Mucosa of rectum (tissue), 2 donors: ENCODE results near the gene OSBP.
"Not testable (repeated sequence)": the region's sequence is repeated elsewhere in the genome, so short reads cannot be mapped to it uniquely, and the experiment has no call there.

ENCODE experiments used
- H3K27ac ChIP-seq, 2 donors: one replicate each; pipeline ENCODE4 v1.7.0; 2013; ENCODE audit warnings: inconsistent platforms in 2 of 2, low read depth in 2 of 2, low read length in 2 of 2
- H3K27me3 ChIP-seq, 2 donors: one replicate each; pipeline ENCODE4 v1.7.0; 2013; ENCODE audit warnings: low read length in 2 of 2; ENCODE audit not compliant: control insufficient read depth in 2 of 2, insufficient read depth in 2 of 2
- H3K36me3 ChIP-seq, 2 donors: one replicate each; pipeline ENCODE4 v1.7.0; 2013; ENCODE audit warnings: low read length in 2 of 2; ENCODE audit not compliant: control insufficient read depth in 2 of 2, insufficient read depth in 2 of 2
- H3K4me1 ChIP-seq, 2 donors: one replicate each; pipeline ENCODE4 v1.7.0; 2013; ENCODE audit warnings: low read length in 2 of 2, mild to moderate bottlenecking in 1 of 2; ENCODE audit not compliant: control insufficient read depth in 2 of 2, insufficient read depth in 2 of 2
- H3K4me3 ChIP-seq, 2 donors: one replicate each; pipeline ENCODE4 v1.7.0; 2013; ENCODE audit warnings: low read length in 2 of 2
- H3K9ac ChIP-seq, 2 donors: one replicate each; pipeline ENCODE4 v1.7.0; 2013; ENCODE audit warnings: low read length in 2 of 2, low read depth in 1 of 2, mild to moderate bottlenecking in 1 of 2
- H3K9me3 ChIP-seq, 2 donors: one replicate each; pipeline ENCODE4 v1.7.0; 2013; ENCODE audit warnings: low read length in 2 of 2; ENCODE audit not compliant: control insufficient read depth in 2 of 2
- donor health status: healthy.
- donor health status: Normal muscosa, but diverticular disease.

OSBP gene

DNA sequence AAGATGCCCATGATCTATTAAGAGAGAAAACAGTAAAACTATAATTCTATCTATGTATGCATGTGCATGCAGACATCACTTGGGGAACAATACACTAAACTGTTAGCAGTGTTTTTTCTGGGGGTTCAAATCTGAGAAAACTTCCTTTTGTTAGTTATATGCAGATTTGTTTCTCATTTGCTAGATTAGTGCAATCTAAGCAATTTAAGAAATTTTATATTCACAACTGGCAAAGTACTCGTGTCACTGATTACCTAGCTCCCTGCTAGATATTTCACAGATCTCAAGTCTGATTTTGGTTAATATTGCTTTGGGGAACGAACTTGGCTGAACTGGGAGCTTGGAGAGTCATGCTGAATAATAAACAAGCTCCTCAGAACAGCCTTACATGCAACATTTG, 14.9 kb upstream of the OSBP start:
- Histone ChIP-seq H3K27ac (no peak overlapping the region), H3K9me3 (no peaks in the 10 kb centered on the region), H3K36me3 (peaks cover 0 to 6% of the 10 kb centered on the region in 2 donors), H3K9ac (no peak overlapping the region), H3K4me1 (no peaks in the 10 kb centered on the region), H3K4me3 (no peak overlapping the region), H3K27me3 (no peaks in the 10 kb centered on the region)

DNA sequence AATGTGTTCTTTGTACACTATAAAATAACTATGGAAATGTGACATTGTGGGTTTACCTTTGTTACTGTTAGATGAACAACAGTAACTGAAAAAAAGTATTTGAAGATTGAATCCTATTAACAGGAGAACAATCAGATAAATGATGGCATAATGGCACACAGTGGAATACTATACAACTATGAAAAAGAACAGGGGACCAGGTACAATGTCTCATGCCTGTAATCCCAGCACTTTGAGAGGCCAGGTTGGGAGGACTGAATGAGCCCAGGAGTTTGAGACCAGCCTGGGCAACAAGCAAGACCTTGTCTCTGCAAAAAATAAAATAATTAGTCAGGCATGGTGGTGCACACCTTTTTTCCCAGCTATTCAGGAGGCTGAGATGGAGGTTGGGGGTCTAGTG, 14.4 kb upstream of the OSBP start:
- Histone ChIP-seq H3K27me3 (no peaks in the 10 kb centered on the region), H3K27ac (no peak overlapping the region), H3K9me3 (no peaks in the 10 kb centered on the region), H3K36me3 (peaks cover 0 to 6% of the 10 kb centered on the region in 2 donors), H3K4me1 (no peaks in the 10 kb centered on the region), H3K9ac (no peak overlapping the region), H3K4me3 (no peak overlapping the region)

DNA sequence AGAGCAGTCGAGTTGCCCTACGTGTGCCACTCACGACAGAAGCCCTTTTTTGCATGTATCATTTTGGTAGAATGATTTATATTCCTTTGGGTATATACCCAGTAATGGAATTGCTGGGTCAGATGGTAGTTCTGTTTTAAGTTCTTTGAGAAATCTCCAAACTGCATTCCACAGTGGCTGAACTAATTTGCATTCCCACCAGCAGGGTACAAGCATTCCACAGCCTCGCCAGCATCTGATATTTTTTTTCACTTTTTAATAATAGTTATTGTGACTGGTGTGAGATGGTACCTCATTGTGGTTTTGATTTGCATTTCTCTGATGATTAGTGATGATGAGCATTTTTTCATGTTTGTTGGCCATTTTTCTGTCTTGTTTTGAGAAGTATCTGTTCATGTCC, 11.4 kb upstream of the OSBP start:
- H3K27me3 ChIP-seq, H3K36me3 ChIP-seq: not testable (repeated sequence)

DNA sequence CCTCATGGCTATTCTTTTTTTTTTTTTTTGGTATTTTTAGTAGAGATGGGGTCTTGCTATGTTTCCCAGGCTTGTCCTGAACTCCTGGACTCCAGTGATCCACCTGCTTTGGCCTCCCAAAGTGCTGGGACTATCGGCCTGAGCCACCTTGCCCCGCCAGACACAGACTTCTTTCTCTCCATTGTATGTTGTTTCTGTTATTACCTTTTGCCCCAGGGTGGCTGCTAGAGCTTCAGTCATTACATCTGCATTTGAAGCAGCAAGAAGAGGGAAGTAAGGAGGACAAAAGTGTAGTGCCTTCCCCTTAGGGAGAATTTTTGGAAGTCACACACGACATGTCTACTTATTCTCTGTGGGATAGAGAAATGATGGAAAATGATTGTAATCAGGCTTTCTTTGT, 10.1 kb upstream of the OSBP start:
- Histone ChIP-seq H3K36me3 (no peaks in the 10 kb centered on the region), H3K9ac (no peak overlapping the region), H3K27ac (no peak overlapping the region), H3K9me3 (no peaks in the 10 kb centered on the region), H3K4me1 (no peaks in the 10 kb centered on the region), H3K27me3 (no peaks in the 10 kb centered on the region), H3K4me3 (no peak overlapping the region)

More for the DNA sequence above, 11.4 kb upstream of the OSBP start:
- H3K4me1 ChIP-seq, H3K4me3 ChIP-seq, H3K9ac ChIP-seq, H3K27ac ChIP-seq, H3K9me3 ChIP-seq: not testable (repeated sequence)

DNA sequence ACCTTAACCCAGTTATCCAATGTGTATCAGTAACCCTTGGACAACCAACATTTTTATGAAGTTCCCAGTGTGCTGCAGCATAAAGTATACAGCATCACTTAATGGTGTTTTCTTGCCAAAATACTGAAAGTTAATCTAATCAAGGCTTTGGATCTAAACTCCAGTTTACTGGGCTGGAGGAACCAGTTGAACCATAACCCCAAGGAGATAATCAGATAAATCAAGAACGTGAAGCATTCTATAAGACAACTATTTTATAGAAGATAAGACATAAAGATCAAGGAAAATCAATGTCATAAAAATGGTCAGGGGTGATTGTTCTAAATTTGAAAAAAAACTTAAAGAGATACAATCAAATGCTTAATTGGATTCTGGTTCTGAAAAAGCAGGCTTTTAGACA, 2.3 kb upstream of the OSBP start:
- Histone ChIP-seq H3K27ac (no peak overlapping the region), H3K27me3 (no peaks in the 10 kb centered on the region), H3K4me1 (peaks cover 16 to 23% of the 10 kb centered on the region in 2 donors), H3K4me3 (no peak overlapping the region), H3K9me3 (no peaks in the 10 kb centered on the region), H3K9ac (no peak overlapping the region), H3K36me3 (no peaks in the 10 kb centered on the region)

DNA sequence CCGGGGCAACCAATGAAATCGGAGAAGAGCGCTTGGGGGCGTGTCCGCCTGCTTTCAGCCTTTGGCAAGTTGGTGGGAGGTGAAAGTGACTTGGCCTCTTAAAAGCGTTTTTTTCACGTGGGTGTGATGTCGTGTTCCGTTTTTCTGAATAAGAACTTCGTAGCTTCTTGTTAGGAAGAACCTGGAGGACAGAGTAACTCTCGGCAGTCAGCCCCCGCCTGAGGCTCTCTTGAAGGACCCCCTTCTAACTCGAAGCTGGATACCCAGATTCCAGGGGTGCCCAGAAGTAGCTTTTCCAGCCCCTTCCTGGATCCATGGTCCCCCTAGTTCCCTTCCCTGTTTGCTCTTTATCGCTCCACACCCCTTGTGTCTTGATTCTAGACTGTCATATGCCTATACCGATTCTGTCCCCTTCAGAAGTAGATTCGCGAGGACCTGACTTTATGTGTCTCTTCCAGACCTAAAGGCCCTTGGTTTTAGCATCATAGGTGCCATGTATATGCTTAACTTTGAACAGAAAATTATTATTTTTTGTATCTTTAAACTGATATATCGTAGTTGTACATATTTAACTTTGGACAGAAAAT, 915 bp upstream of the OSBP start:
- peak overlapping the region; percentile 80 to 94 for H3K9ac ChIP-seq
- H3K4me1 ChIP-seq, result peaks cover 27 to 34% of the 10 kb centered on the region in 2 donors
- H3K4me3 ChIP-seq, result peak overlapping the region; percentile 77 to 83
- peak overlapping the region; percentile 89 to 93 for H3K27ac ChIP-seq
- H3K36me3 ChIP-seq, result no peaks in the 10 kb centered on the region
- H3K9me3 ChIP-seq, result no peaks in the 10 kb centered on the region
- H3K27me3 ChIP-seq, result no peaks in the 10 kb centered on the region

- H3K4me3 ChIP-seq, result peak overlapping the region; percentile 87 to 90
- H3K27ac ChIP-seq, result peak overlapping the region; percentile 89 to 96
- peak overlapping the region; percentile 88 to 89 for H3K9ac ChIP-seq
- no peaks in the 10 kb centered on the region for H3K9me3 ChIP-seq
- no peaks in the 10 kb centered on the region for H3K27me3 ChIP-seq
- H3K4me1 ChIP-seq, result peaks cover 27 to 38% of the 10 kb centered on the region in 2 donors
- peaks cover 3 to 4% of the 10 kb centered on the region in 2 donors for H3K36me3 ChIP-seq
Measured at GRCh38 chr11:59615120-59615636, 396 bp downstream of the OSBP start.

GRCh38 chr11:59614277-59615119, 1.1 kb downstream of the OSBP start:
- Histone ChIP-seq H3K9me3 (no peaks in the 10 kb centered on the region), H3K27ac (peak overlapping the region; percentile 89 to 96), H3K36me3 (peaks cover 8 to 9% of the 10 kb centered on the region in 2 donors), H3K27me3 (no peaks in the 10 kb centered on the region), H3K9ac (peak overlapping the region; percentile 88 to 89), H3K4me1 (peaks cover 27 to 38% of the 10 kb centered on the region in 2 donors), H3K4me3 (peak overlapping the region; percentile 87 to 90)

GRCh38 chr11:59611570-59612565, 3.7 kb downstream of the OSBP start:
- Histone ChIP-seq H3K4me3 (peak overlapping the region; percentile 8 to 28), H3K27ac (peak overlapping the region; percentile 74 to 79)

More at GRCh38 chr11:59611570-59612565, 3.7 kb downstream of the OSBP start:
- Histone ChIP-seq H3K9me3 (no peaks in the 10 kb centered on the region), H3K27me3 (no peaks in the 10 kb centered on the region), H3K9ac (peak overlapping the region in 1 of 2 donors; percentile 20), H3K36me3 (peaks cover 33 to 35% of the 10 kb centered on the region in 2 donors), H3K4me1 (peaks cover 27 to 37% of the 10 kb centered on the region in 2 donors)
